HCT116 (cell line): ENCODE data around the gene TMEM101. TPM values are rescaled to one million over a fixed set of nuclear protein-coding genes. Genes with fewer than 3 reads are reported as not detected.

Experiments used
- ATAC-seq: fragments of 200-7000 bp; cut with Tn5 transposase; 2 replicates; pipeline ENCODE4 v1.9.1; 2020; ENCODE audit warnings: mild to moderate bottlenecking, moderate library complexity
- BruUV-seq: library from RNA; stranded (reverse); fragments of 400-500 nt; replicated peaks from 2 replicates; lab custom pipeline; 2021; lab: Mats Ljungman, UMichigan
- CTCF ChIA-PET: fragments of 300-600 bp; sonication (Branson Sonifier 250); formaldehyde crosslinking; loops from one replicate; lab custom pipeline; 2021; ENCODE audit warnings: antibody characterized with exemption; lab: Charles Lee
- POLR2A ChIA-PET: fragments of 300-600, 350-600 bp; sonication (Branson Sonifier 250); formaldehyde crosslinking; loops from one replicate; lab custom pipeline; 2021; ENCODE audit warnings: antibody characterized with exemption; lab: Charles Lee
- RAD21 ChIA-PET, 2 experiments: fragments of 300-600 bp; sonication (Branson Sonifier 250); formaldehyde crosslinking; loops; one replicate each; lab custom pipeline; 2023; ENCODE audit warnings: low total read pairs in 2 of 2; ENCODE audit not compliant: uncharacterized antibody in 2 of 2, unreplicated experiment in 2 of 2, low non-redundant PET in 1 of 2; lab: Charles Lee
- DNase-seq: peaks from one replicate; pipeline ENCODE4 v3.0.0-alpha.2; 2010; ENCODE audit warnings: low read depth, low spot score
- H2AFZ ChIP-seq: fragments of 200-600 bp; shearing (Covaris generic), sonication (generic); 2 replicates; pipeline ENCODE4 v1.6.1; 2017; ENCODE audit warnings: low read depth, mixed run types, mixed read lengths, antibody characterized with exemption, low read length; ENCODE audit not compliant: poor library complexity, severe bottlenecking
- H3K27ac ChIP-seq: 2 replicates; pipeline ENCODE4 v1.5.1; 2012; ENCODE audit warnings: low read depth, low read length
- H3K27me3 ChIP-seq: fragments of 200-600 bp; sonication (generic); 2 replicates; pipeline ENCODE4 v1.6.1; 2016; ENCODE audit warnings: mixed run types, low read length, mixed read lengths; ENCODE audit not compliant: insufficient read depth
- H3K36me3 ChIP-seq, 2 experiments: fragments of 200-500 bp in 1 of 2; fragments of 200-600 bp in 1 of 2; sonication (Bioruptor generic) in 1 of 2; sonication (generic) in 1 of 2; 2 replicates each; pipeline versions ENCODE4 v1.5.1 to v1.6.1; 2014 to 2016; ENCODE audit warnings: low read length in 2 of 2, inconsistent platforms in 1 of 2, mixed read lengths in 1 of 2, mixed run types in 1 of 2; ENCODE audit not compliant: insufficient read depth in 2 of 2, control insufficient read depth in 1 of 2
- H3K4me1 ChIP-seq, 2 experiments: fragments of 200-600 bp in 1 of 2; sonication (generic) in 1 of 2; 2 replicates each; pipeline versions ENCODE4 v1.5.1 to v1.6.1; 2012 to 2017; ENCODE audit warnings: low read length in 2 of 2, inconsistent platforms in 1 of 2, mild to moderate bottlenecking in 1 of 2, mixed read lengths in 1 of 2, mixed run types in 1 of 2, moderate library complexity in 1 of 2; ENCODE audit not compliant: insufficient read depth in 2 of 2, control insufficient read depth in 1 of 2
- H3K4me2 ChIP-seq: fragments of 200-600 bp; sonication (generic); 2 replicates; pipeline ENCODE4 v1.6.1; 2017; ENCODE audit warnings: mixed run types, low read length, mixed read lengths
- H3K4me3 ChIP-seq, 2 experiments: fragments of 200-600 bp in 1 of 2; sonication (generic) in 1 of 2; replicated peaks in 1 of 2; 2 replicates each; pipeline ENCODE4 v1.5.1; 2011 to 2016; ENCODE audit warnings: low read length in 2 of 2, control low read depth in 1 of 2, low read depth in 1 of 2, mild to moderate bottlenecking in 1 of 2, mixed read lengths in 1 of 2, mixed run types in 1 of 2
- H3K79me2 ChIP-seq: fragments of 200-600 bp; sonication (generic); 2 replicates; pipeline ENCODE4 v1.6.1; 2017; ENCODE audit warnings: mild to moderate bottlenecking, mixed run types, low read length, moderate library complexity, mixed read lengths; ENCODE audit not compliant: insufficient read depth
- H3K9ac ChIP-seq: fragments of 200-600 bp; sonication (generic); 2 replicates; pipeline ENCODE4 v1.6.1; 2016; ENCODE audit warnings: low read length, mixed read lengths
- H3K9me2 ChIP-seq: fragments of 200-600 bp; sonication (generic), shearing (Covaris generic); 2 replicates; pipeline ENCODE4 v1.6.1; 2017; ENCODE audit warnings: mixed run types, mild to moderate bottlenecking, moderate library complexity; ENCODE audit not compliant: insufficient read depth
- H3K9me3 ChIP-seq, 2 experiments: fragments of 200-500 bp in 1 of 2; fragments of 200-600 bp in 1 of 2; sonication (Bioruptor generic) in 1 of 2; sonication (generic) in 1 of 2; 2 replicates each; pipeline ENCODE4 v1.6.1; 2014 to 2017; ENCODE audit warnings: low read length in 2 of 2, mixed read lengths in 2 of 2, inconsistent platforms in 1 of 2, low read depth in 1 of 2, mild to moderate bottlenecking in 1 of 2, mixed run types in 1 of 2, moderate library complexity in 1 of 2; ENCODE audit not compliant: control insufficient read depth in 1 of 2, insufficient read depth in 1 of 2
- H4K20me1 ChIP-seq: fragments of 200-600 bp; sonication (generic), shearing (Covaris generic); 2 replicates; pipeline ENCODE4 v1.6.1; 2017; ENCODE audit warnings: mixed run types, mild to moderate bottlenecking, moderate library complexity; ENCODE audit not compliant: insufficient read depth
- ATF3 ChIP-seq: IDR thresholded peaks from 2 replicates; pipeline ENCODE4 v1.6.1; 2012
- CBX3 ChIP-seq: IDR thresholded peaks from 2 replicates; pipeline ENCODE4 v1.6.1; 2012; ENCODE audit warnings: low read depth
- CEBPB ChIP-seq: IDR thresholded peaks from 2 replicates; pipeline ENCODE4 v1.6.1; 2012; ENCODE audit warnings: low read depth
- EGR1 ChIP-seq: IDR thresholded peaks from 2 replicates; pipeline ENCODE4 v1.6.1; 2012; ENCODE audit warnings: low read depth
- ELF1 ChIP-seq: IDR thresholded peaks from 2 replicates; pipeline ENCODE4 v1.6.1; 2012; ENCODE audit warnings: low read depth, borderline replicate concordance
- EZH2 ChIP-seq: fragments of 200-600 bp; sonication (generic); IDR thresholded peaks from 2 replicates; pipeline ENCODE4 v1.6.1; 2017; ENCODE audit warnings: antibody characterized with exemption, mixed run types
- EZH2phosphoT487 ChIP-seq: fragments of 200-600 bp; IDR thresholded peaks from 2 replicates; pipeline ENCODE4 v1.6.1; 2018; ENCODE audit warnings: antibody characterized with exemption, borderline replicate concordance
- FOSL1 ChIP-seq: IDR thresholded peaks from 2 replicates; pipeline ENCODE4 v1.6.1; 2012; ENCODE audit warnings: low read depth
- JUND ChIP-seq: IDR thresholded peaks from 2 replicates; pipeline ENCODE4 v1.6.1; 2012
- POLR2A ChIP-seq: IDR thresholded peaks from 2 replicates; pipeline ENCODE4 v1.7.0; 2011; ENCODE audit warnings: borderline replicate concordance; ENCODE audit not compliant: insufficient read depth, insufficient read length; ENCODE audit errors: extremely low read depth
- POLR2AphosphoS5 ChIP-seq: IDR thresholded peaks from 2 replicates; pipeline ENCODE4 v1.6.1; 2011; ENCODE audit warnings: mild to moderate bottlenecking, low read depth, low read length, moderate library complexity
- RAD21 ChIP-seq: IDR thresholded peaks from 2 replicates; pipeline ENCODE4 v1.6.1; 2012; ENCODE audit warnings: low read depth, mild to moderate bottlenecking
- SIN3A ChIP-seq: IDR thresholded peaks from 2 replicates; pipeline ENCODE4 v1.6.1; 2012; ENCODE audit warnings: low read depth
- SP1 ChIP-seq: IDR thresholded peaks from 2 replicates; pipeline ENCODE4 v1.6.1; 2012; ENCODE audit warnings: low read depth
- SRF ChIP-seq: IDR thresholded peaks from 2 replicates; pipeline ENCODE4 v1.6.1; 2012; ENCODE audit warnings: low read depth
- TCF7L2 ChIP-seq: IDR thresholded peaks from 2 replicates; pipeline ENCODE4 v1.7.0; 2011; ENCODE audit warnings: borderline replicate concordance, inconsistent platforms; ENCODE audit not compliant: insufficient read depth, insufficient read length; ENCODE audit errors: extremely low read depth
- YY1 ChIP-seq: IDR thresholded peaks from 2 replicates; pipeline ENCODE4 v1.6.1; 2011; ENCODE audit warnings: low read length, low read depth, moderate library complexity, mild to moderate bottlenecking; ENCODE audit not compliant: insufficient replicate concordance; ENCODE audit errors: extremely low read depth
- ZBTB33 ChIP-seq: IDR thresholded peaks from 2 replicates; pipeline ENCODE4 v1.6.1; 2011; ENCODE audit warnings: mild to moderate bottlenecking, low read length, moderate library complexity; ENCODE audit not compliant: insufficient replicate concordance; ENCODE audit errors: extremely low read depth
- intact Hi-C: fragments of 100-400 bp; cut with micrococcal nuclease; formaldehyde crosslinking; loops from 2 replicates; pipeline ENCODE4 v1.10.0; 2022
- total RNA-seq: library from RNA; stranded (reverse); gene quantifications from one replicate; pipeline ENCODE4 v1.2.1, GENCODE V29; 2021; ENCODE audit not compliant: unreplicated experiment
- TF ChIP-seq, protein P1 (sequence below): IDR thresholded peaks from 2 replicates; pipeline ENCODE4 v1.6.1; 2012

Gene TMEM101
- total RNA-seq, 1 experiment from 2014 or later: 43.8 TPM

DNA sequence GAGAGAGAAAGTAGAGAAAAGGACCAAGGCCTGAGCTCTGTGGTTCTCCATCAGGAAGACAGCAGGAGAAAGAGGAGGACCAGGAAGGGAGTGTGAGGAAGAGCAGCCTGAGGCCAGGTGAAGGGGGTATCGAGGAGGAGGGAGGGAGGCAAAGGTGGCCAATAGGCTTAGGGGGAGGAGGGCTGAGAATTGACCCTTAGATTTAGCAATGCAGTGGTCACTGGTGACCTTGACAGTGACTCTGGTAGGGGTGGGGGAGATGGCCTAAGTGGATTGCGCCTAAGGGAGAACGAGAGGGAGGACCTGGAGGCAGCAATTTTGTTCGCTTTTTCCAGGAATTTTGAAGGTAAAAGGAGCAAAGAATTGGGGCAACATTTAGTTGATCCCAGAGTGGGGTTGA is 15.7 kb downstream of the TMEM101 start:
- intact Hi-C loops: no loop called here
- H3K36me3 ChIP-seq: no peaks in the 10 kb centered on the region
- no TSS peak for BruUV-seq
- no peak overlapping the region for H3K27ac ChIP-seq
- ATAC-seq (no peak), DNase-seq (no peak)
- no peak overlapping the region for H2AFZ ChIP-seq
- H3K79me2 ChIP-seq: no peaks in the 10 kb centered on the region
- no peaks in the 10 kb centered on the region for H3K9me3 ChIP-seq
- no peak for TF ChIP-seq FOSL1
- TF ChIP-seq ATF3: no peak
- TF ChIP-seq POLR2AphosphoS5: no peak
- no peak for TF ChIP-seq YY1
- no peak for TF ChIP-seq EGR1
- no peak for TF ChIP-seq RAD21
- TF ChIP-seq TCF7L2: no peak
- no peak for TF ChIP-seq ELF1
- CTCF ChIA-PET: interaction anchor here (4.1 kb wide), 1 partner anchor 55 kb away, joined by 21 read pairs; no protein-coding TSS in a partner anchor
- no peaks in the 10 kb centered on the region for H4K20me1 ChIP-seq
- no peak overlapping the region for H3K4me2 ChIP-seq
- H3K9me2 ChIP-seq: no peaks in the 10 kb centered on the region
- no peak overlapping the region for H3K4me3 ChIP-seq
- H3K9ac ChIP-seq: no peak overlapping the region
- H3K27me3 ChIP-seq: no peaks in the 10 kb centered on the region
- H3K4me1 ChIP-seq: peaks cover 7 to 37% of the 10 kb centered on the region in 2 experiments
- RAD21 ChIA-PET: no interaction called here
- POLR2A ChIA-PET: interaction anchor here (1.0 kb wide), 1 partner anchor 45 kb away, joined by 3 read pairs; no protein-coding TSS in a partner anchor

GRCh38 chr17:43998552-43998951 is 16.2 kb downstream of the TMEM101 start:
- Histone ChIP-seq H3K4me1 (peaks cover 3 to 32% of the 10 kb centered on the region in 2 experiments), H3K36me3 (no peaks in the 10 kb centered on the region), H2AFZ (no peak overlapping the region), H3K27me3 (no peaks in the 10 kb centered on the region), H3K4me2 (no peak overlapping the region), H3K27ac (no peak overlapping the region), H3K9me2 (no peaks in the 10 kb centered on the region), H3K4me3 (no peak overlapping the region), H3K79me2 (no peaks in the 10 kb centered on the region), H3K9ac (no peak overlapping the region), H4K20me1 (no peaks in the 10 kb centered on the region), H3K9me3 (no peaks in the 10 kb centered on the region)
- intact Hi-C loops: no loop called here
- CTCF ChIA-PET: interaction anchor here (0.7 to 4.1 kb wide), 3 partner anchors 55 to 152 kb away, joined by 3 to 21 read pairs (median 4); no protein-coding TSS in a partner anchor
- RAD21 ChIA-PET: no interaction called here
- no TSS peak for BruUV-seq
- POLR2A ChIA-PET: interaction anchor here (1.0 kb wide), 1 partner anchor 46 kb away, joined by 3 read pairs; no protein-coding TSS in a partner anchor
- ATAC-seq (no peak), DNase-seq (no peak)
- TF ChIP-seq FOSL1: no peak
- no peak for TF ChIP-seq RAD21
- TF ChIP-seq YY1: no peak
- TF ChIP-seq CBX3: no peak
- TF ChIP-seq, protein P1, sequence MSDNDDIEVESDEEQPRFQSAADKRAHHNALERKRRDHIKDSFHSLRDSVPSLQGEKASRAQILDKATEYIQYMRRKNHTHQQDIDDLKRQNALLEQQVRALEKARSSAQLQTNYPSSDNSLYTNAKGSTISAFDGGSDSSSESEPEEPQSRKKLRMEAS: no peak
- no peak for TF ChIP-seq SRF
- no peak for TF ChIP-seq POLR2A
- TF ChIP-seq JUND: no peak
- no peak for TF ChIP-seq CEBPB
- TF ChIP-seq EGR1: no peak
- no peak for TF ChIP-seq EZH2
- TF ChIP-seq ZBTB33: no peak
- TF ChIP-seq EZH2phosphoT487: no peak
- no peak for TF ChIP-seq SIN3A
- no peak for TF ChIP-seq SP1
- TF ChIP-seq POLR2AphosphoS5: no peak
